Stimulated activated CD4-positive, alpha-beta T cell treated with anti-CD3 and anti-CD28 coated beads, Interleukin-12 subunit alpha, Interleukin-12 subunit beta, amount 100 ng/mL, for 24 hours (primary cell): Measurements from ENCODE around the gene MAPK4.
"Not testable (repeated sequence)": the region's sequence is repeated elsewhere in the genome, so short reads cannot be mapped to it uniquely, and the experiment has no call there.

Experiments
- DNase-seq, 2 experiments: peaks; one replicate each; pipeline ENCODE4 v3.0.0-alpha.2; 2020; ENCODE audit warnings: low read depth in 2 of 2

Gene MAPK4

GRCh38 chr18:50559752-50560680 is at the start of gene MAPK4:
MAPK4 (plus strand) TSS chr18:50560087; CDS start chr18:50663959, 103,872 bp downstream.
- no peak for DNase-seq

DNA sequence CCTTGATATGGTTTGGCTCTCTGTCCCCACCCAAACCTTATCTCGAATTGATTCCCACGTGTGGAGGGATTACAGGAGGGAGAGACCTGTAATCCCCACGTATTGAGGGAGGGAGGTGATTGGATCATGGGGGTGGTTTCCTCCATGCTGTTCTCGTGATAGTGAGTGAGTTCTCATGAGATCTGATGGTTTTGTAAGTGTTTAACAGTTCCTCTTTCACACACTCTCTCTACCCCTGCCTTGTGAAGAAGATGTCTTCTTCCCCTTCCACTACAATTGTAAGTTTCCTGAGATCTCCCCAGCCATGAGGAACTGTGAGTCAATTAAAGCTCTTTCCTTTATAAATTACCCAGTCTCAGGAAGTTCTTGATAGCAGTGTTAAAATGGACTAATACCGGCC is 42.6 kb upstream of the MAPK4 start:
- DNase-seq = not testable (repeated sequence)

DNA sequence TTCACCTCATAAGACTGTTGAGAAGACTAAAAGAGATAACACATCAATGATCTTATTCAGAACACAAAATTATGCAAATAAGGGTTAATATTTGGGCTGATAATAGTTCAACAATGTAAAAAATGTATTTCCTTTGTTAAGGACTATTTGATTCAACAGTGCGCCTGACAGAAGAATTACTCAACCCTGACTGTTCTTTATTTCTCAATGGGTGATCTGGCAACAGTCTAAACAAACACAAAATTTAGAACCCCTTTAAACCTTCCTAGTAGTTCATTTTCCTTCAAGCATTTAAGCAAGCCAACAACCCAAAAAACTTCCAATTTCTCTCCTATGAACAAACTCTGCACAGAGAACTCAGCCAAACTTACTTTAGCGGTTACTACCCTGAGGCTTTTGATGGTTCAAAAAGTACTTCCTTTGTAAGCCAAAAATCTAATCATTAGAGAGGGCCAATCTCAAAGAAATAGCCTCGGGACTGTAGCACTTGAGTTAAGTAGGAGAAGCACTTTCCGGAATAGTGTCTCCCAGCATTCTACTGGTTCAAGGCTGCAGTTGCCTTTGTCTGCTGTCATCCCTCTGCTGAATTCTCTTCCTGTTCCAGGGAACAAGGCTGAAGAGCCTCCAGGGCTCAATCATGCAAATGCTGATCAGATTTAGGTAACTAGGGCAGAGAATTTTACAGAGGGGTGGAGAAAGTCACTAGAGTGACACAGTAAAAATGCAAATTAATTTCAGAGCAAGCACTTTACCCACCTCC is 40.9 kb upstream of the MAPK4 start:
- DNase-seq = no peak

DNA sequence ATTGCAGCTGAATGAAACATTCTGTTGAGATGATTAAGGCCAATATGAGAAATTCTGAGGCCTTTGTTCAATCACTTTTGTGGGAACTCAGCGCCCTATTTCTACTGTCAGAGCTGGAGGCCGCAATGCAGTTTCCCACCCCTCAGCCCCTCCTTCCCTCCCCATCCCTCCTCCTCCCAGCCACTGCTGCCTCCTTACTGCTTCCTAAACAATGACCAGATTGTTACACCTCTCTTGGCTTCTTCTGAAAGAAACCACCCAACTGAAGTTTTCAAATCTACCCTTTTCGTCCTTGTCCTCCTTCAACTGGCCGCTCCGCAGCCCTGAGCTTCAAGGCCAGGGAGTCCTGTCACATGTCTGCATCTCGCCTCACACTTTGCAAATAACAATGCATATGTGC is 36.7 kb upstream of the MAPK4 start:
- no peak for DNase-seq

- no peak for DNase-seq
Measured at GRCh38 chr18:50527636-50528307, 32.1 kb upstream of the MAPK4 start.

GRCh38 chr18:50528806-50529205 is 31.1 kb upstream of the MAPK4 start:
- DNase-seq = no peak

DNA sequence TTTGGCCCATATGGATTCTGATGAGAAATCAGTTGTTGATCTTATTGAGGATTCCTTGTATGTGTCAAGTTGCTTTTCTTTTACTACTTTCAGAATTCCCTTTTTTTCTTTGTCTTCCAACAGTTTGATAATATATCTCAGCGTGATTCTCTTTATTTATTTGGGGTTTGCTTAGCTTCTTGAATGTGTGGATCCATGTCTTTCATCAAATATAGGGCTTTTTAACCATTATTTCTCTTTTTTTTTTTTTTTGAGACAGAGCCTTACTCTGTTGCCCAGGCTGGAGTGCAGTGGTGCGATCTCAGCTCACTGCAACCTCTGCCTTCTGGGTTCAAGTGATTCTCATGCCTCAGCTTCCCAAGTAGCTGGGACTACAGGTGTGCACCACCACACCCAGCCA is 26.1 kb upstream of the MAPK4 start:
- not testable (repeated sequence) for DNase-seq

DNA sequence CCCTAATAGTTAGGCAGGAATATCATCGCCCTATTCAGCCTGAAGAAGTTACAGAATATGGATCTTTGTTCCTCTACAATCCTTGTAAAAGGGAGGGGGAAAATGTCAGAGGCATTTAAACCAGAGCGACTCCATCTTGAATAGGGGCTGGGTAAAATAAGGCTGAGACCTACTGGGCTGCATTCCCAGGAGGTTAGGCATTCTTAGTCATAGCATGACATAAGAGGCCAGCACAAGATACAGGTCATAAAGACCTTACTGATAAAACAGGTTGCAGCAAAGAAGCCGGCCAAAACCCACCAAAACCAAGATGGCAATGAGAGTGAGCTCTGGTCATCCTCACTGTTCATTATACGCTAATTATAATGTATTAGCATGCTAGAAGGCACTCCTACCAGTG is 15.4 kb upstream of the MAPK4 start:
- DNase-seq = not testable (repeated sequence)

GRCh38 chr18:50545936-50546335 is 14.0 kb upstream of the MAPK4 start:
- no peak for DNase-seq

DNA sequence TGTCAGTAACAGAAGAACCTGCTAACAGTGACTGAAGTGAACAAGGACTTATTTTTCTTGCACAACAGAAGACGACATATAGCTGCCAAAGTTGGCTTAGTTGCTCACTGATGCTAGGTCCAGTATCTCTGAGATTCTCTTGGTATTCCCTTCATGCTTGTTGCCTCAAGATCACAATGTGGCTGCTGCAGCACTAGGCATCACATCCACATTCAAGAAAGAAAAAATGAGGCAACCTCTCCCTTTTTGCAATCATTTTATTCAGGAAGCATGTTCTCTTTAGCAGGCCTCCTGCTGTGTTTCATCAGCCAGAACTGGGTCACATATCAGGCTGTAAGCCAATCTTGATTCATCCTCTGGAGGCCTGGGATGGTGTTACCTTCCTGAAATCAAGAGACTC is 11.7 kb upstream of the MAPK4 start:
- no peak for DNase-seq

DNA sequence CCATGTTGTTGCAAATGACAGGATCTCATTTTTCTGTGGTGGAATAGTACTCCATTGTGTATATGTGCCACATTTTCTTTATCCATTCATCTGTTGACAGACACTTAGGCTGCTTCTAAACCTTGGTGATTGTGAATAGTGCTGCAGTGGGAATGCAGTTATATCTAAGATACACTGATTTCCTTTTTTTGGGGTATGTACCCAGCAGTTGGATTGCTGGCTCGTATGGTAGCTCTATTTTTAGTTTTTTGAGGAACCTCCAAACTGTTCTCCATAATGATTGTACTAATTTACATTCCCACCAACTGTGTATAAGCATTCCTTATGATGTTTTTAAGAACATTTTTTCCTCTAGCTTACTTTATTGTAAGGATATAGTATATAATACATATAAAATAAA is 8.2 kb upstream of the MAPK4 start:
- not testable (repeated sequence) for DNase-seq

GRCh38 chr18:50558157-50558556 is 1.7 kb upstream of the MAPK4 start:
- DNase-seq = no peak

DNA sequence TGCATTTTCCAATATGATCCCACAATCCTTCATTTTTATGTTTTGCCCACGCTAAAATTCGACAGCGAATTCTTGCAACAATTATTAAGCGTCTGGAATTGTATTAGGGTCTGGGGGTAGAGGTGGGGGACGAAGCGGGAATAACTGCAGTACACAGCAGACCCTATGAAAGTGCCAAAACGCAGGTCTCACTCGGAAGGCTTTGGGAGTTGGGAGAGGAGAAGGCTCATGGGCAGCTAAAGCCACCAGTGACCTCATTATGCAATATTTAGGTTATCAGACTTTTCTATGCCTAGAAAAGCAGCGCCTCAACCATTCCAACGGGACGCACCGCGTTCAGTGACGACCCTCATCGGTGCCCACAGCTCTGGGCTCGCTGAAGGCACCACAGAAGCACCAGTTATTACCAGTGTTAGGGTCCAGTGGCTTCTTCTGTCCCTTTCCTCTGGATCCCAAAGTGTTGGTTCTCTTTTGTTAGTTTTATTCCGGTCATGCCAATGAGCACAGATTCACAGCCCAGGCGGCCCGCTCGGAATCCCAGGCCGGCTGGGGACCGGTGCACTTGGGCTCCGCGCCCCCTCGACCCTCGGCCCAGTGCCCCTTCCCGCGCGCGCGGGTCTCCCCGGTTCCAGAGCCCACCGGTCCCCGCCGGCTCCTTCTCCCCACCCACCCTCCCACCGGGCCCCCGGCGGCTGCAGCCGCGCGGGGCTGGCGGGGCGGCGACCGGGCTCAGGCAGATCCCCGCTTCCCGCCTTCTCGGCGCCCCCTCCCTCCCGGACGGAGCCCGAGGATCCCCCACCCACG is 737 bp upstream of the MAPK4 start:
- no peak for DNase-seq

- DNase-seq = no peak
Measured at GRCh38 chr18:50560681-50561629, 1.1 kb downstream of the MAPK4 start.

DNA sequence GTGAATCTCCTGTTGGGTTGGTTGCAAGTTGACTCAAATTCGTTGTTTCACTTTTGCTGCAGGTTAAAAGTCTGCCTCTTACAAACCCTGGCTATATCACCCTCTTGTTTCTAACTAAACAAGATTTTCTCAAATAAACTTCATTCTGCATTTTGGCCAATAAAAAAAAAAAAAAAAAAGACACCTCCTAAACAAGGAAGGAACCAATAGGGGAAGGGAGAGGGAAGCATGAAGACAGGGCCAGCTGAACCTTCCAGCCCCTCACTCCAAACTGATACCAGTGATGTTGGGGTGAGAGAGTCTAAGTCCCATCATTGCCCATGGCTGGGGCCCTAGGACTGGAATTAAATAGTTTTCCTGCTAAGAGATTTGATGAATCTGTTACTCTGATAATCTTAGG is 2.4 kb downstream of the MAPK4 start:
- DNase-seq = not testable (repeated sequence)

- no peak for DNase-seq
Measured at GRCh38 chr18:50562686-50563085, 2.8 kb downstream of the MAPK4 start.

- no peak for DNase-seq
Measured at GRCh38 chr18:50563376-50563775, 3.5 kb downstream of the MAPK4 start.

DNA sequence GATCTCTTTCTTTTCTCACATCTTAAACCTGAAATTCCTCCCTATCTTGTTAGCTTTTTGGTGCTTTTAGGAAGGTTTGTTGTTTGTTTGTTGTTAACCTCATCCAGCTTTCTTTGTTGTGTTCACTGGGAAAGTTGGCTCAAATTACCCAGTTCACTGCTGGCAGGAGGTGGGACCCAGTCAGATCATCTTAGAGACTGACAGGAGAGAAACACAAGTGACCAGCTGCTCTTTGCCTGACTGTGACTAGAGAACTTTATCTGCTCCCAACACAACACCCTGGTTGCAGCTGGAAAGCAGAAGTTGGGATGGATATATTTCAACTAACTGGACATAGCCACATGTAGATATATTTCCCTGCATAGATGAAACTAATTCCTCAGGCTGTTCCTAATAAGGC is 10.0 kb downstream of the MAPK4 start:
- no peak for DNase-seq

GRCh38 chr18:50571606-50572005 is 11.7 kb downstream of the MAPK4 start:
- no peak for DNase-seq

DNA sequence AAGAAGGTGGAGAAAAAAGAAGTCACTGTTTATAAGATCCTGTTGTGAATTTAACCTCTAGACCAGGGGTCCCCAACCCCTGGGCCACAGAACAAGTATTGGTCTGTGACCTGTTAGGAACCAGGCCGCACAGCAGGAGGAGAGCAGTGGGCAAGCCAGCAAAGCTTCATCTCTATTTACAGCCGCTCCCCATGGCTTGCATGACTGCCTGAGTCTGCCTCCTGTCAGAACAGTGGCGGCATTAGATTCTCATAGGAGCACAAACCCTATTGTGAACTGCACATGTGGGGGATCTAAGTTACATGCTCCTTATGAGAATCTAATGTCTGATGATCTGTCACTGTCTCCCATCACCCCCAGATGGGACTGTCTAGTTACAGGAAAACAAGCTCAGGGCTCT is 13.3 kb downstream of the MAPK4 start:
- not testable (repeated sequence) for DNase-seq
